ENCODE data around the gene CENPU. TPM values are rescaled to one million over a fixed set of nuclear protein-coding genes. Genes with fewer than 3 reads are reported as not detected.

CENPU gene
- total and polyA plus RNA-seq, 2 of the 8 experiments (the other 6 are each of a cell fraction or from before 2014, with no cell fraction given): 32.1 to 122 TPM

DNA sequence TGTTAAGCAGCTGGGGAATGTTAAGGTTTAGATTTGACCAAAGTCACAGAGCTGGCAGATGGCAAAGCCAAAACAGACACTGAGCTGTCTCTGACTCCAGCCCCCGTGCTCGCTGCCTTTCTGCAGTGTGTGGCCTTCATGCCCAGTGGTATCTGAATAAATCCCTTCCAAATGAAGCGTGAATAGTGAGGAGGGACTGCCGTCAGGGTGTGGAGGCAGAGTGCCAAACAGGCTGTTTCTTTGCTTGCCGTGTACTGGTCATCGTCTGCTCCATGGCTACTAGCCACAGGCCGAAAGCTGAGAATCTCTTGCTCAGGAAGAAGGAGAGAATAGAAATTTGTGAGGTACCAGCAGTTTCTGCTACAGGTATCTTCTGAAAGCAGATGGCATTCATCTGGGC lies 64.6 kb downstream of the CENPU start (continued):
- TF ChIP-seq RXRA (IDR thresholded peaks at IDR 0.05; ENCODE audit: insufficient read depth, low read depth, low read length) (no peak), SIN3A (conservative IDR thresholded peaks at IDR 0.05 in 1 of 2, IDR thresholded peaks at IDR 0.05 in 1 of 2; ENCODE audit: low read depth in 1 of 2, low read length in 2 of 2) (no peak), SP2 (IDR thresholded peaks at IDR 0.05; ENCODE audit: low read length) (no peak), TCF12 (IDR thresholded peaks at IDR 0.05; ENCODE audit: low read depth, low read length) (no peak), RBBP5 (IDR thresholded peaks at IDR 0.05; ENCODE audit: borderline replicate concordance, low read depth, low read length) (no peak), POLR2A (IDR thresholded peaks at IDR 0.05; ENCODE audit: control extremely low read depth in 1 of 2, low read depth in 2 of 2, low read length in 2 of 2) (no peak)

Data from H1 (cell line).